OCI-LY7 (cell line): Measurements from ENCODE around the gene METAP1D.

Experiments
- EZH2phosphoT487 ChIP-seq: fragments of 200-600 bp; sonication (generic); IDR thresholded peaks from 2 replicates; pipeline ENCODE4 v1.6.1; 2018; ENCODE audit warnings: low read depth, borderline replicate concordance, mild to moderate bottlenecking, mixed run types, antibody characterized with exemption, low read length, moderate library complexity, mixed read lengths
- TF ChIP-seq, protein P1 (sequence below): fragments of 200-600 bp; sonication (generic); conservative IDR thresholded peaks from 2 replicates; pipeline ENCODE4 v1.5.1; 2014; ENCODE audit warnings: mild to moderate bottlenecking, antibody characterized with exemption, low read length, moderate library complexity, mixed read lengths

- TF ChIP-seq, protein P1, sequence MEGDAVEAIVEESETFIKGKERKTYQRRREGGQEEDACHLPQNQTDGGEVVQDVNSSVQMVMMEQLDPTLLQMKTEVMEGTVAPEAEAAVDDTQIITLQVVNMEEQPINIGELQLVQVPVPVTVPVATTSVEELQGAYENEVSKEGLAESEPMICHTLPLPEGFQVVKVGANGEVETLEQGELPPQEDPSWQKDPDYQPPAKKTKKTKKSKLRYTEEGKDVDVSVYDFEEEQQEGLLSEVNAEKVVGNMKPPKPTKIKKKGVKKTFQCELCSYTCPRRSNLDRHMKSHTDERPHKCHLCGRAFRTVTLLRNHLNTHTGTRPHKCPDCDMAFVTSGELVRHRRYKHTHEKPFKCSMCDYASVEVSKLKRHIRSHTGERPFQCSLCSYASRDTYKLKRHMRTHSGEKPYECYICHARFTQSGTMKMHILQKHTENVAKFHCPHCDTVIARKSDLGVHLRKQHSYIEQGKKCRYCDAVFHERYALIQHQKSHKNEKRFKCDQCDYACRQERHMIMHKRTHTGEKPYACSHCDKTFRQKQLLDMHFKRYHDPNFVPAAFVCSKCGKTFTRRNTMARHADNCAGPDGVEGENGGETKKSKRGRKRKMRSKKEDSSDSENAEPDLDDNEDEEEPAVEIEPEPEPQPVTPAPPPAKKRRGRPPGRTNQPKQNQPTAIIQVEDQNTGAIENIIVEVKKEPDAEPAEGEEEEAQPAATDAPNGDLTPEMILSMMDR: no peak
- no peak for TF ChIP-seq EZH2phosphoT487
These were observed 89.3 kb downstream of the METAP1D start for GRCh38 chr2:172089005-172089504.
